A549 (cell line): Measurements from ENCODE around the gene SLC2A1.

Experiments used
- FOSB ChIP-seq: fragments of 250-450 bp; sonication (Bioruptor Pico); IDR thresholded peaks from 2 replicates; pipeline ENCODE4 v1.5.0; 2020; ENCODE audit warnings: mild to moderate bottlenecking, moderate library complexity
- HOXA7 ChIP-seq: fragments of 250-450 bp; sonication (Bioruptor Pico); IDR thresholded peaks from 2 replicates; pipeline ENCODE4 v1.5.0; 2020; ENCODE audit warnings: mild to moderate bottlenecking, moderate library complexity
- POLR2A ChIP-seq: IDR thresholded peaks from 2 replicates; pipeline ENCODE4 v1.6.1; 2012; ENCODE audit warnings: mild to moderate bottlenecking, low read length
- RFX5 ChIP-seq: fragments of 450-650 bp; IDR thresholded peaks from 2 replicates; pipeline ENCODE4 v1.7.1; 2014; ENCODE audit warnings: antibody characterized with exemption, mild to moderate bottlenecking, moderate library complexity
- ZNF302 ChIP-seq: fragments of 250-450 bp; sonication (Bioruptor Pico); IDR thresholded peaks from 2 replicates; pipeline ENCODE4 v1.9.0; 2021; ENCODE audit warnings: inconsistent platforms, mild to moderate bottlenecking, moderate library complexity

DNA sequence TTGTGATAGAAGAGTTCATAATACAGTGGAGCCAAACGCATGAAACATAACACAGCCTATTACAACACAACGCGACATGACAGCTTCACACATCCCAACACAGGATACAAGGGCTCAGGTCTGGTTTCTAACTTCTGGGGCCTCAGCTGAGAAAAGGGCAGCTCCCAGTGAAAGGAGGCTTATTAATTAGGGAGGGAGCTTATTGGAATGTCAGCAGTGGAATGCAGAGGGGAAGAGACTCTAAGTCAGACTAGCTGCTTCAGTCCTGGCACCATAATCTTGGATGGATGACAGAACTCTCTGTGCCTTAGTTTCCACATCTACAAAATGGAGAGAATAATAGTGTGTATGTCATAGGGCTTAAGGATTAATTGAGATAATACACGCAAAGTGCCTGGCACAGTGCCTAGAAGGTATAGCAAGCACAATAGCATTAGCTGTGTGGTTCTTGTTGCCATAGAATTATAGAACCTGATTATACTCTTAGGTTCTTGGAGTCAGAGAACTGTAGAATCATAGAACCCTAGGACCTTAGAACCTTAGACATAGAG is 22.7 kb upstream of the SLC2A1 start:
- no peak for TF ChIP-seq ZNF302 (CRISPR knock-in tag)
- TF ChIP-seq HOXA7 (CRISPR knock-in tag), result no peak
- TF ChIP-seq FOSB (CRISPR knock-in tag), result no peak
- no peak for TF ChIP-seq RFX5
- no peak for TF ChIP-seq POLR2A
